ENCODE data around the gene PELI2.

PELI2 gene

GRCh38 chr14:56276108-56276507 lies 157.9 kb downstream of the PELI2 start:
- Mint-ChIP-seq H3K27me3 (no peaks in the 10 kb centered on the region), H3K36me3 (ENCODE audit: low read depth) (no peaks in the 10 kb centered on the region), H3K9me3 (no peaks in the 10 kb centered on the region), H3K27ac (no peak overlapping the region), H3K4me1 (ENCODE audit: low read depth) (no peaks in the 10 kb centered on the region), H3K4me3 (no peak overlapping the region)
- DNase-seq: no peak

- H3K27ac Mint-ChIP-seq: no peak overlapping the region
- no peak overlapping the region for H3K4me3 Mint-ChIP-seq
- H3K4me1 Mint-ChIP-seq (ENCODE audit: low read depth): no peaks in the 10 kb centered on the region
- no peaks in the 10 kb centered on the region for H3K9me3 Mint-ChIP-seq
- no peak for DNase-seq
- H3K27me3 Mint-ChIP-seq: no peaks in the 10 kb centered on the region
- H3K36me3 Mint-ChIP-seq (ENCODE audit: low read depth): no peaks in the 10 kb centered on the region
Measured at GRCh38 chr14:56278383-56278782, 160.2 kb downstream of the PELI2 start.

GRCh38 chr14:56280843-56281242 lies 162.6 kb downstream of the PELI2 start:
- no peak overlapping the region for H3K27ac Mint-ChIP-seq
- H3K36me3 Mint-ChIP-seq (ENCODE audit: low read depth): no peaks in the 10 kb centered on the region
- H3K4me1 Mint-ChIP-seq (ENCODE audit: low read depth): no peaks in the 10 kb centered on the region
- DNase-seq: no peak
- H3K27me3 Mint-ChIP-seq: no peaks in the 10 kb centered on the region
- H3K9me3 Mint-ChIP-seq: no peaks in the 10 kb centered on the region
- H3K4me3 Mint-ChIP-seq: no peak overlapping the region

GRCh38 chr14:56282179-56282578 lies 164.0 kb downstream of the PELI2 start:
- Mint-ChIP-seq H3K4me3 (no peak overlapping the region), H3K36me3 (ENCODE audit: low read depth) (no peaks in the 10 kb centered on the region), H3K27ac (no peak overlapping the region), H3K4me1 (ENCODE audit: low read depth) (no peaks in the 10 kb centered on the region), H3K9me3 (no peaks in the 10 kb centered on the region), H3K27me3 (no peaks in the 10 kb centered on the region)
- no peak for DNase-seq

GRCh38 chr14:56284641-56285040 lies 166.4 kb downstream of the PELI2 start:
- Mint-ChIP-seq H3K36me3 (ENCODE audit: low read depth) (peaks cover 8% of the 10 kb centered on the region), H3K9me3 (no peaks in the 10 kb centered on the region), H3K27me3 (no peaks in the 10 kb centered on the region), H3K4me1 (ENCODE audit: low read depth) (no peaks in the 10 kb centered on the region), H3K4me3 (no peak overlapping the region), H3K27ac (no peak overlapping the region)
- DNase-seq: no peak

- Mint-ChIP-seq H3K27ac (no peak overlapping the region), H3K4me1 (ENCODE audit: low read depth) (no peaks in the 10 kb centered on the region), H3K4me3 (no peak overlapping the region), H3K36me3 (ENCODE audit: low read depth) (peaks cover 23% of the 10 kb centered on the region), H3K27me3 (no peaks in the 10 kb centered on the region), H3K9me3 (no peaks in the 10 kb centered on the region)
- no peak for DNase-seq
Measured at GRCh38 chr14:56289155-56289554, 170.9 kb downstream of the PELI2 start.

- Mint-ChIP-seq H3K4me3 (no peak overlapping the region), H3K9me3 (no peaks in the 10 kb centered on the region)
Measured at GRCh38 chr14:56290195-56290594, 172.0 kb downstream of the PELI2 start.

GRCh38 chr14:56292970-56293369 lies 174.8 kb downstream of the PELI2 start:
- no peaks in the 10 kb centered on the region for H3K4me1 Mint-ChIP-seq (ENCODE audit: low read depth)
- H3K9me3 Mint-ChIP-seq: no peaks in the 10 kb centered on the region
- DNase-seq: no peak
- no peak overlapping the region for H3K27ac Mint-ChIP-seq
- no peak overlapping the region for H3K4me3 Mint-ChIP-seq
- peaks cover 38% of the 10 kb centered on the region for H3K36me3 Mint-ChIP-seq (ENCODE audit: low read depth)
- no peaks in the 10 kb centered on the region for H3K27me3 Mint-ChIP-seq

More at GRCh38 chr14:56290195-56290594, 172.0 kb downstream of the PELI2 start:
- Mint-ChIP-seq H3K27me3 (no peaks in the 10 kb centered on the region), H3K4me1 (ENCODE audit: low read depth) (no peaks in the 10 kb centered on the region), H3K27ac (no peak overlapping the region), H3K36me3 (ENCODE audit: low read depth) (peaks cover 23% of the 10 kb centered on the region)
- no peak for DNase-seq

GRCh38 chr14:56293506-56293905 lies 175.3 kb downstream of the PELI2 start:
- Mint-ChIP-seq H3K4me3 (no peak overlapping the region), H3K27me3 (no peaks in the 10 kb centered on the region), H3K27ac (no peak overlapping the region), H3K9me3 (no peaks in the 10 kb centered on the region), H3K4me1 (ENCODE audit: low read depth) (no peaks in the 10 kb centered on the region), H3K36me3 (ENCODE audit: low read depth) (peaks cover 34% of the 10 kb centered on the region)
- no peak for DNase-seq

GRCh38 chr14:56294128-56294527 lies 175.9 kb downstream of the PELI2 start:
- no peak overlapping the region for H3K27ac Mint-ChIP-seq
- no peaks in the 10 kb centered on the region for H3K9me3 Mint-ChIP-seq
- H3K4me3 Mint-ChIP-seq: no peak overlapping the region
- H3K4me1 Mint-ChIP-seq (ENCODE audit: low read depth): no peaks in the 10 kb centered on the region
- peaks cover 33% of the 10 kb centered on the region for H3K36me3 Mint-ChIP-seq (ENCODE audit: low read depth)
- H3K27me3 Mint-ChIP-seq: no peaks in the 10 kb centered on the region
- no peak for DNase-seq

- H3K36me3 Mint-ChIP-seq (ENCODE audit: low read depth): peaks cover 21% of the 10 kb centered on the region
- no peaks in the 10 kb centered on the region for H3K4me1 Mint-ChIP-seq (ENCODE audit: low read depth)
- H3K27me3 Mint-ChIP-seq: no peaks in the 10 kb centered on the region
- H3K4me3 Mint-ChIP-seq: no peak overlapping the region
- no peak overlapping the region for H3K27ac Mint-ChIP-seq
- DNase-seq: no peak
- H3K9me3 Mint-ChIP-seq: no peaks in the 10 kb centered on the region
Measured at GRCh38 chr14:56295743-56296142, 177.5 kb downstream of the PELI2 start.

- H3K36me3 Mint-ChIP-seq (ENCODE audit: low read depth): peaks cover 18% of the 10 kb centered on the region
- H3K27ac Mint-ChIP-seq: no peak overlapping the region
- DNase-seq: no peak
Measured at GRCh38 chr14:56297449-56297848, 179.2 kb downstream of the PELI2 start.

GRCh38 chr14:56299306-56299984 lies 181.2 kb downstream of the PELI2 start:
- Mint-ChIP-seq H3K27ac (no peak overlapping the region), H3K9me3 (no peaks in the 10 kb centered on the region)

More at GRCh38 chr14:56297449-56297848, 179.2 kb downstream of the PELI2 start:
- no peaks in the 10 kb centered on the region for H3K9me3 Mint-ChIP-seq
- H3K4me1 Mint-ChIP-seq (ENCODE audit: low read depth): no peaks in the 10 kb centered on the region
- H3K4me3 Mint-ChIP-seq: no peak overlapping the region
- H3K27me3 Mint-ChIP-seq: no peaks in the 10 kb centered on the region

GRCh38 chr14:56300495-56300894 lies 182.3 kb downstream of the PELI2 start:
- Mint-ChIP-seq H3K36me3 (ENCODE audit: low read depth) (peaks cover 18% of the 10 kb centered on the region), H3K27me3 (no peaks in the 10 kb centered on the region)
- no peak for DNase-seq

More at GRCh38 chr14:56299306-56299984, 181.2 kb downstream of the PELI2 start:
- DNase-seq: no peak
- Mint-ChIP-seq H3K4me1 (ENCODE audit: low read depth) (no peaks in the 10 kb centered on the region), H3K4me3 (no peak overlapping the region), H3K36me3 (ENCODE audit: low read depth) (peaks cover 18% of the 10 kb centered on the region), H3K27me3 (no peaks in the 10 kb centered on the region)

GRCh38 chr14:56304456-56304855 lies 186.2 kb downstream of the PELI2 start:
- H3K27ac Mint-ChIP-seq: no peak overlapping the region
- no peaks in the 10 kb centered on the region for H3K4me1 Mint-ChIP-seq (ENCODE audit: low read depth)
- H3K4me3 Mint-ChIP-seq: no peak overlapping the region
- H3K36me3 Mint-ChIP-seq (ENCODE audit: low read depth): peaks cover 2% of the 10 kb centered on the region
- no peaks in the 10 kb centered on the region for H3K9me3 Mint-ChIP-seq
- DNase-seq: no peak
- H3K27me3 Mint-ChIP-seq: no peaks in the 10 kb centered on the region

More at GRCh38 chr14:56300495-56300894, 182.3 kb downstream of the PELI2 start:
- no peak overlapping the region for H3K4me3 Mint-ChIP-seq
- H3K9me3 Mint-ChIP-seq: no peaks in the 10 kb centered on the region
- H3K27ac Mint-ChIP-seq: no peak overlapping the region
- no peaks in the 10 kb centered on the region for H3K4me1 Mint-ChIP-seq (ENCODE audit: low read depth)

- Mint-ChIP-seq H3K4me1 (ENCODE audit: low read depth) (no peaks in the 10 kb centered on the region), H3K27me3 (no peaks in the 10 kb centered on the region), H3K9me3 (no peaks in the 10 kb centered on the region), H3K4me3 (no peak overlapping the region), H3K27ac (no peak overlapping the region), H3K36me3 (ENCODE audit: low read depth) (no peaks in the 10 kb centered on the region)
- no peak for DNase-seq
Measured at GRCh38 chr14:56309198-56309597, 191.0 kb downstream of the PELI2 start.

All from activated T-cell treated with anti-CD3 and anti-CD28 coated beads, Interleukin-2, amount 50 U/mL, for 24 hours (primary cell).